HFF-Myc (cell line): ENCODE measurements around the gene GDF15.
A peak's percentile ranks its signal among the peaks of the same experiment; 100 is the strongest.
"Not testable (repeated sequence)": the region's sequence is repeated elsewhere in the genome, so short reads cannot be mapped to it uniquely, and the experiment has no call there.

Experiments
- DNase-seq: peaks from one replicate; pipeline ENCODE4 v3.0.0-alpha.2; 2011; ENCODE audit warnings: low read depth; ENCODE audit errors: extremely low read depth
- H3K4me3 ChIP-seq: replicated peaks from 2 replicates; pipeline ENCODE4 v1.5.1; 2011; ENCODE audit warnings: low read depth, mild to moderate bottlenecking, control low read depth, low read length
- TF ChIP-seq, protein P1 (sequence below): IDR thresholded peaks from 2 replicates; pipeline ENCODE4 v1.5.1; 2012; ENCODE audit warnings: mild to moderate bottlenecking, low read depth, low read length, control low read depth; ENCODE audit errors: missing control alignments

GDF15 gene

GRCh38 chr19:18379803-18380747, 5.9 kb upstream of the GDF15 start:
- peak; percentile 81 for DNase-seq
- H3K4me3 ChIP-seq: no peak overlapping the region
- TF ChIP-seq, protein P1, sequence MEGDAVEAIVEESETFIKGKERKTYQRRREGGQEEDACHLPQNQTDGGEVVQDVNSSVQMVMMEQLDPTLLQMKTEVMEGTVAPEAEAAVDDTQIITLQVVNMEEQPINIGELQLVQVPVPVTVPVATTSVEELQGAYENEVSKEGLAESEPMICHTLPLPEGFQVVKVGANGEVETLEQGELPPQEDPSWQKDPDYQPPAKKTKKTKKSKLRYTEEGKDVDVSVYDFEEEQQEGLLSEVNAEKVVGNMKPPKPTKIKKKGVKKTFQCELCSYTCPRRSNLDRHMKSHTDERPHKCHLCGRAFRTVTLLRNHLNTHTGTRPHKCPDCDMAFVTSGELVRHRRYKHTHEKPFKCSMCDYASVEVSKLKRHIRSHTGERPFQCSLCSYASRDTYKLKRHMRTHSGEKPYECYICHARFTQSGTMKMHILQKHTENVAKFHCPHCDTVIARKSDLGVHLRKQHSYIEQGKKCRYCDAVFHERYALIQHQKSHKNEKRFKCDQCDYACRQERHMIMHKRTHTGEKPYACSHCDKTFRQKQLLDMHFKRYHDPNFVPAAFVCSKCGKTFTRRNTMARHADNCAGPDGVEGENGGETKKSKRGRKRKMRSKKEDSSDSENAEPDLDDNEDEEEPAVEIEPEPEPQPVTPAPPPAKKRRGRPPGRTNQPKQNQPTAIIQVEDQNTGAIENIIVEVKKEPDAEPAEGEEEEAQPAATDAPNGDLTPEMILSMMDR: no peak

- DNase-seq: no peak
- no peak overlapping the region for H3K4me3 ChIP-seq
- TF ChIP-seq, protein P1: no peak
Measured at GRCh38 chr19:18380843-18381242, 5.1 kb upstream of the GDF15 start.

GRCh38 chr19:18383622-18384021, 2.3 kb upstream of the GDF15 start:
- H3K4me3 ChIP-seq: not testable (repeated sequence)

GRCh38 chr19:18384775-18385174, 1.2 kb upstream of the GDF15 start:
- no peak for DNase-seq
- no peak overlapping the region for H3K4me3 ChIP-seq
- TF ChIP-seq, protein P1: no peak

More at GRCh38 chr19:18383622-18384021, 2.3 kb upstream of the GDF15 start:
- DNase-seq: not testable (repeated sequence)

GRCh38 chr19:18385359-18385674, 641 bp upstream of the GDF15 start:
- H3K4me3 ChIP-seq: no peak overlapping the region
- TF ChIP-seq, protein P1: no peak

DNA sequence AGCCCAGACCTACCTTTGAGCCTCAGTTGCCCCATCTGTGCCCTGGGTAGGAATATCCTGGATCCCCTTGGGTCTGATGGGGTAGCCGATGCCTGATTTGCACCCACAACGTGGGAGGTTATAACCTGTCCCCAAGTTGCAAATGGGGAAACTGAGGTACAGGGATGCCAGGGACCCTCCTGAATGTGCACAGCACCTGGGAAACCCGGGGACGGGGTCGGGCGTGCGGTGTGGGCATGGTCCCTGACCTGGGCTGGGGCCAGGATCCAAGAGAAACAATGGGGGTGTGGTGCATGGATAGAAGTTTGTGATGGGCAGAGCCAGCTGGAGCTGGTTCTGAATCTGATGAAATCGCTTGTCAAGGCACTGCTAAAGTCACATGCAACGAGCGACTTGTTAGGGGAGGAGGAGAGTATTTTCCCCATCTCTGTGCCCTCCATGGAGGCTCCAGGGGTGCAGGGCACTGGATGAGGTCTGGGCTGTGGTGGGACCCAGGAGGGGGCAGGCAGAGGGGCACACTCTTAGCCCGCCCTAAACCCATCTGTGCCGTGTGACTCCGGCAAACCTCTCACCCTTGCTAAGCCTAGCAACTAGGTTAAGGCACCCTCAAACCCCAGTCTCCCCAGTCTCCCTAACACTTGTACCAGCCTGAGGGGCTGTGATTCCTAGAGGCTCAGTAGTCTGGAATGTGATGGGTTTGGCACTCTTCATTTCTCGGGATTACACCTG, 749 bp downstream of the GDF15 start:
- no peak for DNase-seq
- H3K4me3 ChIP-seq: peak overlapping the region; percentile 85
- TF ChIP-seq, protein P1: no peak

More at GRCh38 chr19:18385359-18385674, 641 bp upstream of the GDF15 start:
- DNase-seq: no peak
